HG02678 (cell line): ENCODE measurements around the gene CARD11.
"Not testable (repeated sequence)": the region's sequence is repeated elsewhere in the genome, so short reads cannot be mapped to it uniquely, and the experiment has no call there.

Experiments used
- ATAC-seq: cut with Tn5 transposase; IDR thresholded peaks from one replicate; pipeline ENCODE4 v1.9.1; 2021; ENCODE audit warnings: mild to moderate bottlenecking, moderate library complexity; ENCODE audit not compliant: unreplicated experiment

CARD11 gene

DNA sequence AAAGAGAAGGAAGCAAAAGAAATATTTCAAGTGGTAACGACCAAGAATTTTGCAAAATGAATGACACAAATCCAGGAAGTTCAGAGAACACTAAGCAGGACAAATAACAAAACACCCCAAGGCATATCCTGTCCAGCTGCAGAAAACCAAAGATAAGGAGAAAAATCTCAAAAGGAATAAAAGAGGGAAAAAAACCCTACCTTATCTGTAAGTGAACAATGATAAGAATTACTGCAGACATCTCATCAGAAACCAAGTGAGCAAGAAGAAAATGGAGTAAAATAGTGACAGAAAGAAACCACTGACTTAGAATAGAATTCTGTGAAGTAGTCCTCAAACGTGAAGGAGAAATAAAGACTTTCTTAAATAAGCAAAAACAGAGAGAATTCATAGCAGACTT is 21.8 kb downstream of the CARD11 start:
- ATAC-seq, result no peak

DNA sequence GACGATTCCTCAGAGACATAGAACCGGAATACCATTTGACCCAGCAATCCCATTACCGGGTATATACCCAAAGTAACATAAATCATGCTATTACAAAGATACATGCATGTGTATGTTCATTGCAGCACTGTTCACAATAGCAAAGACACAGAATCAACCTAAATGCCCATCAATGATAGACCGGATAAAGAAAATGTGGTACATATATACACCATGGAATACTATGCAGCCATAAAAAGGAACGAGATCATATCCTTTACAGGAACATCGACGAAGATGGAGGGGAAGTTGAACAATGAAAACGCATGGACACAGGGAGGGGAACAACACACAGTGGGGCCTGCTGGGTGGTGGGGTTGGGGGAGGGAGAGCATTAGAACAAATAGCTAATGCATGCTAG is 22.4 kb downstream of the CARD11 start:
- not testable (repeated sequence) for ATAC-seq

DNA sequence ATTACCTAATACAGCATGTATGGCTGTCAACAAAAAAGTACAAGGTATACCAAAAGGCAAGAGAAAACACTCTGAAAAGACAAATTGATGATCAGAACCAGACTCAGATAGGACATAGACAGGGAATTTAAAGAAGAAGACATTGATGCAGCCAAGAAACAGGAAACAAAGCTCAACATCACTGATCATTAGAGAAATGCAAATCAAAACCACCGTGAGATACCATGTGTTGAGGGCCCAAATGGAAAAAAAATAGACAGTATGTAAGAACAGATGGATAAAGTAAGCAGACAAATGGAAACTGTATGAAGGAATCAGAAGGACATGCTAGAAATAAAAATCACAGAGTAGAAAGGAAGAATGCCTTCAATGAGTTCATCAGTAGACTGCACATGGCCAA is 23.3 kb downstream of the CARD11 start:
- ATAC-seq, result no peak

DNA sequence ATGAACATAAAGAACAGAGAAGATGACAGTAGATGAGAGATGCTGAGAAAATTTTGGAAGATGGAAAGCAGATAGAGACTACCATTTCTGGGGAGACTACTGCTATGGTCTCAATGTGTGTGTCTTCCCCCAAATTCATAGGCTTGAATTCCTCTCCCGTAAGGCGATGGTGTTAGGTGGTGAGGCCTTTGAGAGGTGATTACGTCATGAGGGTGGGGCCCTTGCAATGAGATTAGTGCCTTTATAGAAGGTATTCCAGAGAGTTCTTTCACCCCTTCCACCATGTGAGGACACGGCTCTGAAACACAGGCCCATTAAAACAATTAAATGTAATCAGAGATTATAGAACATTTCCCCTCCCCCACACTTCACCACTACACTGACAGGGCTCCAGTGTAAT is 23.9 kb downstream of the CARD11 start:
- no peak for ATAC-seq

DNA sequence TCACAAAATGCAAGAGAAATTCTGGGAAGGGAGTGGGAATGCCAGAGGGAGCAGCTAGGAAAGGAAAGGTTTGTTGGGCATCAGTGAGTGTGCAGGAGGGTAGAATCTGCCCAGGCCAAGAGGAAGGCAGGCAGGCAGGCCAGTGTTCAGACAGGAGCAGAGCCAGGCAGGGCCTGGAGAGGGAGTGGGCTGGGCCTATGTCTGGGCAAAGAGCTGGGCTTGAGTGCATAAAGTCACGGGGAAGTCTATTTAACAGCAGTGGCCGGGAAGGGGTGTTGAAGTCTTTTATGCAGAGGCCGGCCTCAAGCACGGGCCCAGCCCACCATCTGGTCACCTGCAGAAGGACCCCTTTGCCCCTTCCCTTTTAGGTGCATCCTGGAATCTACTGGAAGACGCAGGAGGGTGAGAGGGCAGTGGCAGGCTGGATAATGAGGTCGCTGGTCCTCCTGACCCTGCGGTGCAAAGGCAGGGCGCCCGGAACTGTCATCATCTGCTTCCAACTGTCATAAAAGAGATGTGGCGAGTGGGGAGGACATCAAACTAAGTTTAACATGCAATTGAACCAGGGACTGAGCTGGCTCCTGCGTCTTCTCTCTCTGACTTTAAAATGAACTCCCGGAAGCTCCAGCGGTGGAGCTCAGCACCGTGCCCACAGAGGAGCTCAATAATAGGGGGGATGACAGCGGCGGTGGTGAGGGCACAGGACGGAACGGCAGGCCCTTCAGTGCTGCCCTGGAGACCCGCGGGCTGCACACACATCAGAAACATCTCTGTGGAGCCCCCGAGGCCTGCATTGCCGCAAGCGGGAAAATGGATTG is 29.5 kb downstream of the CARD11 start:
- ATAC-seq, result no peak

DNA sequence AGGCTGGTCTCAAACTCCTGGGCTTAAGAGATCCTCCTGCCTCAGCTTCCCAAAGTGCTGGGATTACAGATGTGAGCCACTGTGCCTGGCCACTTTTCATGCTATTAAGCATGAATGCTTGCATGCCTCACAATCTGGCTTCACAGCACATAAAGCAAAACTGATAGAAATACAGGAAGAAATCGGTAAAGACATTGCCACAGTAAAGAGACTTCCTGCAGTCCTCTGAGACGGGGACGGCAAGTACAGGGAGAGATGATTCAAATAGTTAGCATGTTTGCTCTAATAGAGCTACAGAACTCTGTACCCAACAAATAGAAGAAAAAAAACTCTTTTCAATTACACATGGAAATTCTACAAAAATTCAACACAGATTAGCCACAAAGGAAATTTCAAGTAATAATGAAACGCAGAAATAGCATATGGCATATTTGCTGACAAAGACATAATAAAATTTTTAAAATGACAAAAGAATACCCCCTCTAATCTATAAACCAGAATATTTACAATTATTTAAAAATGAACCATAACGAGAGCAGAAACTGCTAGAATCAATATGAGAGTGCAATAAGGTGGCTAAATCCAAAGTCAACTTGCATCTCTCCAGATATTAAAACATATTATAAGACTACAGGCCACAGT is 32.3 kb downstream of the CARD11 start:
- ATAC-seq, result no peak

DNA sequence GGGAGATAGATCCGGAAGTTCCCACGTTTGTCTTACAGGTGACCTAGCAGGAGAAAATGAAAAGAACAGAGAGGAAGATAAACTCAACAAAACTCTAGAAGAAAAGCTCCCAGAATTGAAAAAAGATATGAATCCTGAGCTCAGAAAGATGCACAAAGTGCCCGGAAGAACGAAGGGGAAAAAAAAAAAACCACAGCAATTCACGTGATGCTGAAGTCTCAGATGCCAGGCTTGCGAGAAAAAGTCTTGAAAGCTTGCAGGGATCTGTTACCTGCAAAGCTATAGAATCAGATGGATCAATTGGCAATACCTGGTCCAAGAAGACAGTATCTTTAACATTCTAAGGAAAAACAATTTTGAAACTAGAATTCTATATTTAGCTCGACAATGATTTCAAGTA is 33.5 kb downstream of the CARD11 start:
- ATAC-seq, result no peak

DNA sequence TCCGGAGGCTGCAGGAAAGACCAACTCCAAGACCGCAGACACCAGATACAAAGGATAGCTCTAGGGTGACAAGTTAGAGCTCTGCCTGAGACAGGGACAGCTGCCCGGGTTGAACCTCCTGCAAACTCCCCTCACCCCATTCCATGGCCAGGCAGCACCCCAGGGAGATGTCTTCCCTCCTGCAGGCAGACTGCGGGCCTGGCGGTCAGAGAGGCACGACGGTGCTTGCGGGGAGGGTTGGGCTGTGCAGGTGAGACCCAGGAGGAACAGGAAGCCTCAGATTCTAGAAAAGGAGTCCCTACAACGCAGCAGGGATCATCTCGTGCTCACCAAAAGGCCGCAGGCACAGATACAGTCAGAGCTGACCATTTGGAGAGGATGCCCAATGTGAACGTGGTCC is 34.6 kb downstream of the CARD11 start:
- no peak for ATAC-seq

DNA sequence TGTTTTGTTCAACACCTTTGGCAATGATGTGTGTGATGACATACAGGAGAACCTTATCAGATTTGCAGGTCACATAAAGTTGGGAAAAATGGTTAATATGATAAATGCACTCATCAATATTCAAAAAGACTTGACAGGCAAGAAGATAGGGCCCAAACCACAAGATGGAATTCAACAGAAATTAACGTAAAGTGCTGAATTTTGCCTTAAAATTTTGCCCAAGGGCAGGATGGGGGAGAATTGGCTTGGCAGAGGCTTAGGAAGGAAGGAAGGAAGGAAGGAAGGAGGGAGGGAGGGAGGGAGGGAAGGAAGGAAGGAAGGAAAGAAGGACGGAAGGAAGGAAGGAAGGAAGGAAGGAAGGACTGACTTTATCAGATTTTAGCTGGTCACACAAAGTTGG is 35.3 kb downstream of the CARD11 start:
- ATAC-seq, result no peak

DNA sequence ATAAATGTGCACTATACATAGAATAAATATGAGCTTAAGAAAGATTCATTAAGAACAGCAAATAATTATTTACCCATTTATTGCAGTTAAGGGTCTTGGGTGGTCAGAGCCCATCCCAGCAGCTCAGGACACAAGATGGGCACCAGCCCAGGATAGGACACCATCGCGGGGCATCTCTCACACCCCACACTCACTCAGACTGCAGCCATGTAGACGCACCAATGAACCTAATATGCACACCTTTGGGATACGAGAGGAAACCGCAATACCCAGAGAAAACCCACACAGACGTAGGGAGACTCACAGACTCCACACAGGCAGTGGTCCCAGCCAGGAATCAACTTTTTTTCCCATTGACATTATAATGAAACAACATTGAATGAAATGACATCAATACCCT is 36.0 kb downstream of the CARD11 start:
- ATAC-seq, result no peak

DNA sequence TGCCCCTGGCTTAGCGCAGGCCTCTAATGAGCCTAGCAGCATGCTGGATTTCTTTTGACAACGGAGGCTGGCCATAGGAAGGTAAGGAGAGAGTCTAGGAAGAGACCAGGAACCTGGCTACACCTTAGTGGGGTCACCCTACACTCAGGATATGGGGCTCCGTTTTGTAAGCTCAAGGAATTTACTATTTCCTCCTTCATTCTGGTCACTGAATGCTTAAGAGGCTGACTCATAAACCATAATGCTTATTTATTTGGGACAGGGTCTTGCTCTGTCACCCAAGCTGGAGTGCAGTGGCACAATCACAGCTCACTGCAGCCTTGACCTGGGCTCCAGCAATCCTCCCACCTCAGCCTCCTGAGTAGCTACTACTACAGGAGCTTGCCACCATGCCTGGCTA is 38.4 kb downstream of the CARD11 start:
- no peak for ATAC-seq

DNA sequence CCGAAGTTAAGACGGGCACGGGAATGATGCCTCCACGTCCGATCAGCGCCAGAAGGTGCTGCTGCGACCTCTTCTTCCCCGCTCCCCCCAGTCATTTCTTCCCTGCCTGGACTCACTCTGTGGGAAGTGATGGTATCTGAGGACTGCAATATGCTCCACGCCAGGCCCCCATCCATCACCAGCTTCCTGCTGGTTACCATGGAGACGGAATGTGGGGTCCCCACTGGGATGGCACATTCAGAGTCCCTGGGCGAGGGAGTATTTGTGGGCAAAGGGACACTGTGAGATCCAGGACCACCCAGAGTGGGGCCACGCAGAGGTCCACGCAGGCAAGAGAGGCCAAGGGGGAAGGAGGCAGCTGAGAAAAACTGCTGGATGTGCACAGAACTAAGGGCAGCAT is 39.7 kb downstream of the CARD11 start:
- ATAC-seq, result no peak

DNA sequence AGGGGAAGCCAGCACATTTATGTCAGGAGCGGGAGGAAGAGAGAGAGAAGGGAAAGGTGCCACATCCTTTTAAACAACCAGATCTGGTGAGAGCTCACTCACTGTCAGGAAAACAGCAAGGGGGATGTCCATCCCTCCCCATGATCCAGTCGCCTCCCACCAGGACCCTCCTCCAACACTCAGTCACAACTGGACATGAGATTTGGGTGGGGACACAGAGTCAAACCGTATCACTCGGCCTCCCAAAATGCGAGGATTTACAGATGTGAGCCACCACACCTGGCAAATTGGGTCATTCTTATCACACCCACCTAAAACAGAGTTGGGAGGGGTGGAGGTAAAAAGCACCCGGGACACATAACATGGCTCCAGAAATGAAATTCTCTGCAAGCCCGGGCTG is 41.0 kb downstream of the CARD11 start:
- no peak for ATAC-seq

DNA sequence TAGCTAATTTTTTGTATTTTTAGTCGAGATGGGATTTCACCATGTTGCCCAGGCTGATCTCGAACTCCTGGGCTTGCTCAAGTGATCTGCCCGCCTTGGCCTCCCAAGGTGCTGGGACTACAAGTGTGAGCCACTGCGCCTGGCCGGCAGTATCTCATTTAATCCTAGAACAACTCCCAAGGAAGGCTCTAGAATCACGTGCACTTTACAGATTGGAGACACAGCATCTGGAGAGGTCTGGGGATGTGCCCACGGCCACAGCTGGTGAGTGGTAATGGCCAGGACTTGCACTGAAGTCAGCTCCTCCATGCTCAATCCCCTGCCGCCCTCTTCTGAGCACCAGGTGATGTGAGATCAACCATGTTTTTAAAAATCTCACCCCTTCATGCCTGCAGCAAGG is 43.1 kb downstream of the CARD11 start:
- ATAC-seq, result no peak

DNA sequence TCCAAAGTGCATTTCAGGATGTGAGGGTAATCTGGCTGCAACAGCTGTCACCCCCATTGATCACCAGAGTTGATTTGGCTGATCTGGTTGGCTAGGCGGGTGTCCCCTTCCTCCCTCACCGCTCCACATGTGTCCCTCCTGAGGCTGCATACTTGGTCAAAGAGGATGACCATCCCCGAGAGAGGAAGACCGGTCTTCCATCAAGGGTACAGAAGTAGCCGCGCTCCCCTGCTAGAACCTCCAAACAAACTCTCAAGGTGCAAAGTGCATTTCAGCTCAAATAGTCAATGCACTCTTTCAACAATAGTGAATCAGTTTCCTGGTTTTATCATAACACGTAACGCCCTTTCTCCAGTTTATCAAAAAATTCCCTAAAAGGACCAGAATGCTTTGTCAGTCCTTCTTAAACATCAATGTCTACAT is 44.6 kb downstream of the CARD11 start:
- no peak for ATAC-seq

DNA sequence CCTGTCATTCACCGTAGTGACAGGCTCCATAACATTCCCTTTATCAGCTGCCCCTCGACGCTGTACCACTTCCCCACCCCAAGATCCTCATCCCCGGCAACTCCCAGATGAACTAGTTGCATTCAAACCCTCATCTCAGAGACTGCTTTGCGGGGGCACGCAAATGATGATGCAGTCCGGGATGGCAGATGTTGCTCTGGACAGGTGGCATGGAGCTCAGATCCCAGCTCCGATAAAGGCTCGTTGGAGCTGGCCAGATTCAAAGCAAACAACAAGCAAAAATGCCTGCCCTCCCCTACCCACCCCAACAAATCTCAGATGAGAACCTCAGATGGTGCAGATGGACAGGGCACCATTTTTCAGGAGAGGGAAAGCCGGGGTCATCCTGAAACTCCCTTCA is 46.7 kb downstream of the CARD11 start:
- no peak for ATAC-seq

DNA sequence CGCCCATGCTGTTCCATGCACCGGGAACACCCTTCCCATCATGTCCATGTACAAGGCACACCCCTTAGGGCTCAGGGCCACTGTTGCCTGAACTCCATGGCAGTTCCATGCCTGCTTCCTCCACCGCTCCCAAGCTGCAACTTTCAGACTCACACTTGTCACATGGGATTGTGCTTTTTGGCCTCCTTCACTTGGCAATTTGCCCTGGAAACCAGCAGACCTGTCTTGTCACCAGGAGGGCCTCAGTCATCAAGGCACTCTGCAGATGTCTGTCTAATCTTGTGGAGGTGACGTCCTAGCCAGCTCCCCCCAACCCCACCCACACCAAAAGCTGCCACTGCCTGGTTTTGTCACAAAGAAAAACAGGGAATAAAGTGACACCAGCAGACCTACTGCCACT is 47.5 kb downstream of the CARD11 start:
- no peak for ATAC-seq

DNA sequence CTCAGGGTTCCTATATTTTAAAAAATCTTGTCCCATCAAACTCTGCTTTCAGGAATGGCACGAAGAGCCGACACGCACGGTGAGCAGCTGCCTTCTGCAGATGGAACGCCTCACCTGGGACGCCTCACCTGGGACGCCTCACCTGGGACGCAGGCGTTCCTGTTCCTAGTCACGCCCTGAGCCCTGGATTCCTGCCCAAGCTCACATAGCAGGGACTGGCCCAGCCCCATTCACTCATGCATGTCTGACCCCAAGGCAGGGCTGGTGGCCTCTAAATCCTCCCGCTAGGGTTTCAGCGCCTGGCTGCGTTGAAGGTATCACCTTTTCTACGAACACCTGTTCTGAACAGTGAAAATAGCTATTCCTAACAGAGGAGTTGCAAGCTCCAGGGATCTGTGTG is 49.8 kb downstream of the CARD11 start:
- no peak for ATAC-seq

DNA sequence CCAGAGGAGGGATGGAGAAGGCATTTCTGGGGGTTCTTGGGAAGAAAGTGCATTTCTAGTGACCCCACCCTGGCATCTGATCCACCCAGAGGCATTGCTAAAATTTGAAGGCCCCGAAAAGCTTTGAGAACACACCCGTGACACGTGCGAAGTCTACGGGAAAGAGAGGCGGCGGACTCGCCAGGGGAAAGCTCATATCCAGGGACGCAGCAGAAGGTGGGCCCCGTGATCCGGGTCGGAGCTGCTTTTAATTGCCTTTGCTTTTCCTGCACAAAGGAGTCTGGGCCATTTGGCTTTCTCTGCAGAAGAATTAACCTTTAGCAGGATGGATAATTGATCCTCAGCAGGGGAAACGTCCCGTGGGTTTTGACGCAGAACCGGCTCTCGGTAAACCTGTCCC is 50.3 kb downstream of the CARD11 start:
- no peak for ATAC-seq

DNA sequence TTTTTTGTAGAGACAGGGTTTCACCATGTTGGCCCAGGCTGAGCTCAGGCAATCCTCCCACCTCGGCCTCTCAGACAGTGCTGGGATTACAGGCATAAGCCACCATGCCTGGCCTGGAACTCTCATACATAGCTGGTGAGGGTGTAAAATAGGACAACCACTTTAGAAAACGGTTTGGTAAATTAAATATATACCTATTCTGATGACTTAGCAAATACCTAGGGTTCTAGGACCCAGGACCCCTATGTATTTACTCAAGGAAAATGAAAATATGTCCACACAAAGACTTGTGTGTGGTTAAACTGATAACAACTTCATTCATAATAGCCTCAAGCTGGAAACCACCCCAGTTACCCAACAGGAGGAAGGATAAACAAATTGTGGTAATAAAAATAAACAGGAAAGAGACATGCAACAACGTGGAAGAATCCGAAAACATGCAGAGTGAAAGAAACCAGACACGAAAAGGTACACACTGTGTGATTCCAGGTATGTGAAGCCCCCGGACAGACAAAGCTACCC is 52.7 kb downstream of the CARD11 start:
- no peak for ATAC-seq

DNA sequence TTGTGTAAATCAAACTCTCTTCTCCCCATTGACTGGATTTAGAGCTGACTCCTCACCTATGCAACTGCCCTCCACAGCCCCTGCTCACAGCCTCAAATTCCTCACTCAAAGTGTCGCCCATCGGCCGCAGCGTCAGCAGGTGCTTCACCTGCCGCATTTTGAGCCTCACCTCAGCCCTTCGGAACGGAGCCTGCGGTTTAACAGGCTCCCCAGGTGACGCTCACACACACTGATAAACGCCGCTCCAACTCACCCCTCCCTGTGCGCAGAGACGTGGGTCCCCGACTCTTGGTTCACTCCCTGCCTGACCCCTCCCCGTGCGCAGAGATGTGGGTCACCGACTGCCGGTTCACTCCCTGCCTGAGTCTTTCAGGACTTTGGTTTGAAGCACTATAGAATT is 57.1 kb downstream of the CARD11 start:
- ATAC-seq, result no peak

DNA sequence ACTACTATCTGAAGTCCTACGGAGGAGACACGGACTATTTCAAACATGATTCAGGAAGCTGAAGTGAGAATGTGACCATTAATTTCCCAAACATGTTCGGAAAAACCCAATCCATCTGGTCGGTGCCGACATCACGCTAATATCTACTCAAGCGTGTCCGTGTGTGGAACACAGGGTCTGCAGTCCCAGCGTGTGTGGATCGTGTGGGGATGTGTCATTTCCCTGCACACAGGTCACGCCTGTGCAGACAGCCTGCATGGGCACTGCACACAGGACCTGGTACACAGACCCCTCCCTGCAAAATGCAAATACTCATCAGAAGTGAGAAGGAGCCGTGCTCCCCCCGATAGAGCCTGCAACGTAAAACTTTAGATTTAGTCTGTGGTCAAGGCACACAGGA is 57.8 kb downstream of the CARD11 start:
- ATAC-seq, result no peak

DNA sequence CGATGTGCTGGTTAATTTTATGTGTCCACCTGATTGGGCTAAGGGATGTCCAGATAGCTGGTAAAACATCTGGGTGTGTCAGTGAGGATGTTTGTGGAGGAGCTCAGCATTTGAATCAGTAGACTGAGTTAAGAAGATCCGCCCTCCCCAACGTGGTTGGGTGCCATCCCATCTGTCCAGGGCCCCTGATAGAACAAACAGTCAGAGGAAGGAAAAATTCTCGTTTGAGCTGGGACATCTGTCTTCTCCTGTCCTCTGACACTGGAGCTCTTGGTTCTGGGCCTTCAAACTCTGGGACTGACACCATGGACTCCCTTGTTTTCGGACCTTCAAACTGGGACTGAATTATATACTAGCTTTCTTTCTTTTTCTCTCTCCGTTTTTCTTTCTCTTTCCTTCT is 59.6 kb downstream of the CARD11 start:
- no peak for ATAC-seq
